NCI-H1105 (cell line): ENCODE measurements around the gene DOC2B.
"Not testable (repeated sequence)": the region's sequence is repeated elsewhere in the genome, so short reads cannot be mapped to it uniquely, and the experiment has no call there.

Experiments used
- DNase-seq: peaks from one replicate; lab custom pipeline; 2025; lab: John Stamatoyannopoulos, UW

DOC2B gene

GRCh38 chr17:144936-145670 is 36.3 kb downstream of the DOC2B start:
- DNase-seq: no peak

DNA sequence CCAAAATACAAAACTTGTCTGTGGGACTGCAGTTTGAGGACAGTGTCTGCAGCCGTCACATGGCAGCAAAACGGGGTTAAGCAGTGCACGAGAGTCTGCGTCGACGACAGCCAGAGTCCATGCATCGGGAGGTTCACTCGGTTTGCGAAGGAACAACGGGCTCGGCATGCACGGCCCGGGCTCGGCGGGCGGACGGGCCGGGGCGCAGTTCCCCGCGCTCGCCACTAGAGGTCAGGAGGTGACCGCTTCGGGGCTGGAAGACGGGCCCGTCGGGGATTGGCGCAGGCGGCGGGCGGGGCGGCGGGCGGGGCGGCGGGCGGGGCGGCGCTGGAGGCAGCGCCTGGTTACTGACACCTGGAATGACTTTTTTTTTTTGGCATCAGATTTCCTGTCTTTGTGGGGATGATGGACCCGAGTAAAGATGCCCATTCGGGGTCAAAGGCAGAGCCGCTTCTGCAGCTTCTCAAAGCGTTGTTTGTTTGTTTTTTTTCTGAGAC is 37.6 kb downstream of the DOC2B start:
- peak; percentile 27 for DNase-seq

GRCh38 chr17:142876-143784 is 38.3 kb downstream of the DOC2B start:
- DNase-seq: no peak

DNA sequence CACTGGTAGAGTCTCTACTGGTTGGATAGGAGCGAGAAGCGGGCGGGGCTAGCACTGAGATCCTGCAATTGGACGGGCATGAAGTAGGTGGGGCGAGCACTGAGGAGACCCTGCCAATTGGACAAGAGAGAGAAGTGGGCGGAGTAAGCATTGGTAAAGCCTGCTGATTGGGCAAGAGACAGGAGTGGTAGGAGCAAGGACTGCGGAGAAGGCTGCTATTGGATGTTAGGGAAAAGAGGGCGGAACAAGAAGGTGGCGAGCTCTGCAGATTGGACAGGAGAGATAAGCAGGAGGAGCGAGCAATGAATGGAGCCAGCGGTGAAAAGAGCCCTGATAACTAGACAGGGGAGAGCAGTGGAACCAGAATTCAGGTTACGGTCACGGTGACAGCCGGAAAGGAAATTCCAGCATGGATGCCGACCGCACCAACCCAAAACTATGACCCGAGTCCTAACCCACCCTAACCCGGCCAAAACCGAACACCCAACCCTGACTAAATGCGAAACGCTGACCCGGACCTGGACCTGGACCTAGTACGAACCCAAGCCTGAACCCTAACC is 39.3 kb downstream of the DOC2B start:
- no peak for DNase-seq

DNA sequence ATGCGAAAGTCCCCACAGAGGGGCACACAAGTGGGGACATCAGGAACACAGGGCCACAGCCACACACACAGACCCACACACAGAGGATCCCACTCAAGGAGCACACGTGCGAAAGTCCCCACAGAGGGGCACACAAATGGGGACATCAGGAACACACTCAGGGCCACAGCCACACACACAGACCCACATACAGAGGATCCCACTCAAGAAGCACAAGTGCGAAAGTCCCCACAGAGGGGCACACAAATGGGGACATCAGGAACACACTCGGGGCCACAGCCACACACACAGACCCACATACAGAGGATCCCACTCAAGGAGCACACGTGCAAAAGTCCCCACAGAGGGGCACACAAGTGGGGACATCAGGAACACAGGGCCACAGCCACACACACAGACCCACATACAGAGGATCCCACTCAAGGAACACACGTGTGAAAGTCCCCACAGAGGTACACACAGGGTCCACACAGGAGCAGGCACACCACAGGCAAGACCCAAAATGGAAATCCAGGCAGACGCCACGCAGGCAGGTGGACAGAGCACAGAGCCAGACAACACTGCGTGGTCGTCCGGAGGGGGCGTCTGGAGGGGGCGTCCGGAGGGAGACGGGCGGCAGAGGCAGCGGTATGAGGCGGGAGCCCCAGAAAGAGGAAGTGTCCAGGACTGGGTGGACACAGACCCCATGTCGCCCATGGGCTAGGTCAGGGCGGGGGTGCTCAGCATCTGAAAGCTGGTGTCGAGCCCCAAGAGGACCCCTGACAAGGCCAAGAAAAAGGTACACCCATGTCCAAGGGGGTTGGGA is 41.8 kb downstream of the DOC2B start:
- DNase-seq: not testable (repeated sequence)

- not testable (repeated sequence) for DNase-seq
Measured at GRCh38 chr17:137166-137807, 44.2 kb downstream of the DOC2B start, which contains the start of gene SCGB1C2. Gene SCGB1C2 (plus strand): TSS chr17:137569. CDS start chr17:137591, 22 bp downstream.

DNA sequence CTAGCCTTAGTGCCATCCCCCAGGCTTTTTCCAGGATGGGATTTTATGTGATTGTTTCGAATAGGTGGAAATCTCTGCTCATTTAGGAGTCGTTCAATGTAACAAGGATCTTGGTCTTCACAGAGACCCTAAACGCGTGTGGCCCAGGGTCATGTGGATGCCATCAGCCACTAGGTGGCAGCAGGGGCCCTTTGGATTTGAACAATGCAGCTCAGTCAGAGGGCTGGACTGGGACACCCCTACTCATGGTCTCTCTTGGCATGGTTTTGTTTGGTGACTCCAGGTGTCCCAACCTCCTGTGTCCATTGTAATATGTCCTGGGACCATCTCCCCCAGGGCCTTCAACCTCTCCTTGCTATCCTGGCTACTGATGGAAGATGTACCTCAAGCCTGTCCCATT is 44.9 kb downstream of the DOC2B start:
- not testable (repeated sequence) for DNase-seq

DNA sequence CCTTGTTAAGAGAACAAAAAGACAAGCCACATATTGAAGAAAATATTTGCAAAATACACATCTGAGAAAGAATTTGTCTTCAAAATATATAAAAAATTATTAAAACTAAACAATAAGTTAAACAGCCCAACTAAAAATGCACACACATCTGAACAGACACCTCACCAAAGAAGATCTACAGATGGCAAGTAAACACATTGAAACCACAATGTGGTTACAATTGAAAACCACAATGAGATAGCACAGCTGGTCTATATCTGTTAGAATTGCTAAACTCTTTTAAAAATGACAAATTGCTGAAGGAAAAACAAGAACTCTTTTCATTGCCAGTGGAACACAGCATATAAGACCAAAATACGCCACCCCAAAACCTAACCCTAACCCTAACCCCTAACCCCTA is 45.6 kb downstream of the DOC2B start:
- DNase-seq: not testable (repeated sequence)

DNA sequence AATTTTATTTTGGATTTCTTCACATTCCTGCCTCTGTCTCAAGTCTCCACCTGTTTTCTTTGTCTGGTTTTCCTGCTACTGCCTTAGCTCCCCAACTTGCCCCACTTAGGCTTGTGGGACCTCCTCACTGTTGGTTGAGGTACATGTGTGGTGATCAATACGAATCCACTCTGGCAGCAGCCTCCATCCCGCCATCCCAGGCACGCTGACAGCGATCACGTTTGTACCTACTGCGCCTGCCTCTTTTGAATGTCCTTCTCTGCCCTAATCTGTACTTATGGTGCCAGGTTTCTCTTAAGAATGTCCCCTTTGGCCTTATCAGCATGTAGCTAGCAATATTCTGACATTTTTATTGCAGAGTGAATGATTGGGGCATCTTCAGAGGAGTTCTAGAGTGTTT is 46.4 kb downstream of the DOC2B start:
- DNase-seq: not testable (repeated sequence)

DNA sequence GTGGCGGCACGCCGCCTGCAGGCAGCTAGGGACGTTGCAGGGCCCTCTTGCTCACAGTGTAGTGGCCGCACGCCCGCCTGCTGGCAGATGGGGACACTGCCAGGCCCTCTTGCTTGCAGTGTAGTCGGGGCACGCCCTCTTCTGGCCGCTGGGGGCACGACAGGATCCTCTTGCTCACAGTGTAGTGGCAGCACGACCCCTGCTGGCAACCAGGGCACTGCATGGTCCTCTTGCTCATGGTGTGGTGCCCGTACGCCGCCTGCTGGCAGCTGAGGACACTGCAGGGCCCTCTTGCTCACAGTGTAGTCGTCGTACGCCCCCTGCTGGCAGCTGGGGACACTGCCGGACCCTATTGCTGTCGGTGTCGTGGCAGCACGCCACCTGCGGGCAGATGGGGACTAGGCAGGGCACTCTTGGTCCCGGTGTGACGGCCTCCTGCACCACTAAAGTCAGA is 47.1 kb downstream of the DOC2B start:
- not testable (repeated sequence) for DNase-seq

GRCh38 chr17:133932-134331 is 47.5 kb downstream of the DOC2B start:
- DNase-seq: not testable (repeated sequence)

DNA sequence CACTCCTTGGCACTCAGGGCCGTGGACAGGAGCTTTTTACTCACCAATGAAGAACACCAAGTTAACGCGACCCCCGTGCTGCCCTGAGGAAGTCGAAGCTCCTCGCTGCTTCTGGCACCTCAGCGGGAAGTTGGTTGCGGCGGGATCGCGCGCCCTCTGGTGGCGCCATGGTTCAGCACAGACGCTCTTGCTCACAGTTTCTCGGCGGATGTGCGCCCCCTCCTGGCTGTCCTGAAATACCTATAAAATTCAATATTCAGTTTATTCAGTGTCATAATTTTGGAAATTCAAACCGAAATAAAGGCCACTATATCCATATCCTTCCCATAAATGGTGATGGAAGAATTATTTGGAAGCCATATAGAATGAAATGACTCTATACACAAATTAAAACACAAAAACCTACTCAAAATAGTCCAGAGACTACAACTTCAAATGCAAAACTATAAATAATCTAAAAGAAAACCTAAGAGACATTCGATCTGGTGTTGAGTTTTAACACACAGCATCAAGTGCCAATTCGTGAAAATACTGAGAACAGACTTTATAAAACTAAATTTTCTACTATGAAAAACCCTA is 63.0 kb downstream of the DOC2B start:
- DNase-seq: not testable (repeated sequence)

DNA sequence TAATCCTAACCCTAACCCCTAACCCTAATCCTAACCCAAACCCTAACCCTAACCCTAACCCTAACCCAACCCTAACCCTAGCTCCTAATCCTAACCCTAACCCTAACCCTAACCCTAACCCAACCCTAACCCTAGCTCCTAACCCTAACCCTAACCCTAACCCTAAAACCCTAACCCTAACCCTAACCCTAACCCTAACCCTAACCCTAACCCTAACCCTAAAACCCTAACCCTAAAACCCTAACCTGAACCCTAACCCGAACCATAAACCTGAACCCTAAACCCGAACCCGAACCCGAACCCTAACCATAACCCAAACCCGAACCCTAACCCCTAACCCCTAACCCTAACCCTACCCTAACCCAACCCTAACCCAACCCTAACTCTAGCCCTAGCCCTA is 68.3 kb downstream of the DOC2B start:
- not testable (repeated sequence) for DNase-seq
